Vagina (tissue), 2 donors: ENCODE data around the gene CDX2.

Experiments used
- POLR2A ChIP-seq, 2 donors: fragments of 450-650 bp; IDR thresholded peaks; one replicate each; pipeline ENCODE4 v1.6.1; 2017; ENCODE audit warnings: antibody characterized with exemption in 2 of 2, mild to moderate bottlenecking in 2 of 2, moderate library complexity in 2 of 2
- POLR2AphosphoS5 ChIP-seq, 2 donors: sonication (generic); formaldehyde crosslinking; IDR thresholded peaks; one replicate each; pipeline ENCODE4 v1.9.0; 2017; ENCODE audit warnings: antibody characterized with exemption in 2 of 2, mild to moderate bottlenecking in 2 of 2, low read depth in 1 of 2; ENCODE audit not compliant: insufficient read depth in 1 of 2
- TF ChIP-seq, protein P1 (sequence below), 3 experiments: fragments of 450-650 bp in 2 of 3; fragments of 200-600 bp in 1 of 3; sonication (generic) in 1 of 3; IDR thresholded peaks; one replicate each; pipeline ENCODE4 v1.5.1; 2017 to 2019; ENCODE audit warnings: antibody characterized with exemption in 3 of 3, mild to moderate bottlenecking in 2 of 3, moderate library complexity in 2 of 3

DNA sequence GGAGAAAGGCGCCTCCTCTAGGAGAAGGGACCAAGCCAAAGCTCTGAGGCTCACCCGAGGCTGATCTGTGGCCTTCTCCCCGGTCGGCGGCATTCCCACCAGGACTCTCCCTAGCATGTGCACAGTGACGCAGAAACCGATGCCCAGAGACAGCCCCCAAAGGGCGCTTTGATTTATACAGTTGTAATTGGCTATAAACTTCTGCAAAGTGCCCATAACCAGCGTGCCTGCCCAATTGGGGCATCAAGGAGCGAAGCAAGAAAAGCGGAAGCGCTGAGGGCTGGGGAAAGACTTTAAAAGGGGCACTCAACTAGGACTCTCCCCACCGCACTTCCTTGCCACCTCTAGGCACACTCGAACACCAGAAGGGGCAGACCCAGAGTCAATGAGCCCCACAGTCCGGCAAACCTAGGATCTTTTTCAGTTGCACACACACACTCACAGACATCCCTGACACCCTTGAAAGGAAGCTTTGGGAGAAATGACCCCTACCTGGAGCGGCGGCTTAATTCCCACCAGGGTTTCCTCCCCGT, 1.8 kb downstream of the CDX2 start:
- TF ChIP-seq POLR2A (IDR thresholded peaks at IDR 0.05) (no peak), POLR2AphosphoS5 (IDR thresholded peaks at IDR 0.05; ENCODE audit: insufficient read depth in 1 of 2, low read depth in 1 of 2) (no peak)
- TF ChIP-seq, protein P1, sequence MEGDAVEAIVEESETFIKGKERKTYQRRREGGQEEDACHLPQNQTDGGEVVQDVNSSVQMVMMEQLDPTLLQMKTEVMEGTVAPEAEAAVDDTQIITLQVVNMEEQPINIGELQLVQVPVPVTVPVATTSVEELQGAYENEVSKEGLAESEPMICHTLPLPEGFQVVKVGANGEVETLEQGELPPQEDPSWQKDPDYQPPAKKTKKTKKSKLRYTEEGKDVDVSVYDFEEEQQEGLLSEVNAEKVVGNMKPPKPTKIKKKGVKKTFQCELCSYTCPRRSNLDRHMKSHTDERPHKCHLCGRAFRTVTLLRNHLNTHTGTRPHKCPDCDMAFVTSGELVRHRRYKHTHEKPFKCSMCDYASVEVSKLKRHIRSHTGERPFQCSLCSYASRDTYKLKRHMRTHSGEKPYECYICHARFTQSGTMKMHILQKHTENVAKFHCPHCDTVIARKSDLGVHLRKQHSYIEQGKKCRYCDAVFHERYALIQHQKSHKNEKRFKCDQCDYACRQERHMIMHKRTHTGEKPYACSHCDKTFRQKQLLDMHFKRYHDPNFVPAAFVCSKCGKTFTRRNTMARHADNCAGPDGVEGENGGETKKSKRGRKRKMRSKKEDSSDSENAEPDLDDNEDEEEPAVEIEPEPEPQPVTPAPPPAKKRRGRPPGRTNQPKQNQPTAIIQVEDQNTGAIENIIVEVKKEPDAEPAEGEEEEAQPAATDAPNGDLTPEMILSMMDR (IDR thresholded peaks at IDR 0.05), result no peak
